OCI-LY7 (cell line): ENCODE measurements around the gene CTNNA2. TPM values are rescaled to one million over a fixed set of nuclear protein-coding genes. Genes with fewer than 3 reads are reported as not detected.

Experiments used
- BruUV-seq: library from RNA; stranded (reverse); fragments of 400-500 nt; replicated peaks from 2 replicates; lab custom pipeline; 2021; lab: Mats Ljungman, UMichigan
- CTCF ChIA-PET: fragments of 300-600 bp; sonication (Branson Sonifier 250); formaldehyde crosslinking; loops from one replicate; lab custom pipeline; 2022; ENCODE audit warnings: antibody characterized with exemption; ENCODE audit not compliant: unreplicated experiment; lab: Charles Lee
- POLR2A ChIA-PET: fragments of 300-600 bp; sonication (Branson Sonifier 250); formaldehyde crosslinking; loops from one replicate; lab custom pipeline; 2022; ENCODE audit warnings: antibody characterized with exemption; lab: Charles Lee
- DNase-seq: peaks from one replicate; pipeline ENCODE4 v3.0.0-alpha.2; 2015; ENCODE audit warnings: low spot score
- H2AFZ ChIP-seq: fragments of 200-600 bp; sonication (generic), shearing (Covaris generic); 2 replicates; pipeline ENCODE4 v1.6.1; 2014; ENCODE audit warnings: mild to moderate bottlenecking, antibody characterized with exemption, low read length, moderate library complexity
- H3K27ac ChIP-seq: fragments of 200-600 bp; sonication (generic); 2 replicates; pipeline ENCODE4 v1.5.1; 2014; ENCODE audit warnings: mixed run types, low read depth, mild to moderate bottlenecking, moderate library complexity, low read length, inconsistent platforms; ENCODE audit not compliant: poor library complexity, severe bottlenecking
- H3K36me3 ChIP-seq: fragments of 200-600 bp; sonication (generic); 2 replicates; pipeline ENCODE4 v1.6.1; 2014; ENCODE audit warnings: mild to moderate bottlenecking, antibody characterized with exemption, low read length, moderate library complexity, mixed read lengths; ENCODE audit not compliant: insufficient read depth
- H3K4me1 ChIP-seq: fragments of 200-600 bp; sonication (generic); 2 replicates; pipeline ENCODE4 v1.5.1; 2014; ENCODE audit warnings: mild to moderate bottlenecking, low read length; ENCODE audit not compliant: insufficient read depth, poor library complexity, severe bottlenecking
- H3K4me2 ChIP-seq: fragments of 200-600 bp; sonication (generic); 2 replicates; pipeline ENCODE4 v1.6.1; 2014; ENCODE audit warnings: mild to moderate bottlenecking, low read length
- H3K4me3 ChIP-seq: fragments of 200-600 bp; sonication (generic); 2 replicates; pipeline ENCODE4 v1.5.1; 2014; ENCODE audit warnings: mild to moderate bottlenecking, low read depth, low read length; ENCODE audit not compliant: poor library complexity, severe bottlenecking
- H3K79me2 ChIP-seq: fragments of 200-600 bp; sonication (generic); 2 replicates; pipeline ENCODE4 v1.6.1; 2016; ENCODE audit warnings: low read depth, mild to moderate bottlenecking, low read length, moderate library complexity, mixed read lengths; ENCODE audit not compliant: insufficient read depth
- H3K9me2 ChIP-seq: fragments of 200-600 bp; sonication (generic); 2 replicates; pipeline ENCODE4 v1.6.1; 2016; ENCODE audit warnings: mild to moderate bottlenecking, low read length, mixed read lengths; ENCODE audit not compliant: insufficient read depth
- H3K9me3 ChIP-seq: fragments of 200-600 bp; sonication (generic); 2 replicates; pipeline ENCODE4 v1.6.1; 2014; ENCODE audit warnings: mild to moderate bottlenecking, mixed run types, low read length, mixed read lengths
- H4K20me1 ChIP-seq: fragments of 200-600 bp; sonication (generic); 2 replicates; pipeline ENCODE4 v1.6.1; 2014; ENCODE audit warnings: mild to moderate bottlenecking, antibody characterized with exemption, low read length, moderate library complexity, mixed read lengths; ENCODE audit not compliant: insufficient read depth
- CTCF ChIP-seq: fragments of 200-600 bp; sonication (generic); conservative IDR thresholded peaks from 2 replicates; pipeline ENCODE4 v1.5.1; 2014; ENCODE audit warnings: mild to moderate bottlenecking, antibody characterized with exemption, low read length, moderate library complexity, mixed read lengths
- EZH2phosphoT487 ChIP-seq: fragments of 200-600 bp; sonication (generic); IDR thresholded peaks from 2 replicates; pipeline ENCODE4 v1.6.1; 2018; ENCODE audit warnings: low read depth, borderline replicate concordance, mild to moderate bottlenecking, mixed run types, antibody characterized with exemption, low read length, moderate library complexity, mixed read lengths
- intact Hi-C: fragments of 100-400 bp; cut with micrococcal nuclease; formaldehyde crosslinking; loops from one replicate; pipeline ENCODE4 v1.10.0; 2022; ENCODE audit not compliant: unreplicated experiment
- total RNA-seq, 2 experiments: library from RNA; depleted of rRNA in 1 of 2; stranded (reverse); fragments of >200 nt in 1 of 2; shearing (Covaris generic) in 1 of 2; gene quantifications; 2 replicates each; pipeline ENCODE4 v1.2.3, GENCODE V29; 2014 to 2022

Gene CTNNA2
- total RNA-seq, 2 experiments from 2014 or later: 0.19 to 2.7 TPM

GRCh38 chr2:80292474-80292873 lies 779.6 kb downstream of the CTNNA2 start:
- no peaks in the 10 kb centered on the region for H3K9me3 ChIP-seq
- H3K4me2 ChIP-seq: no peak overlapping the region
- DNase-seq: no peak
- no peaks in the 10 kb centered on the region for H3K4me1 ChIP-seq
- H4K20me1 ChIP-seq: no peaks in the 10 kb centered on the region
- intact Hi-C loops: no loop called here
- ChIA-PET CTCF (no interaction called here), POLR2A (no interaction called here)
- no TSS peak for BruUV-seq
- no peaks in the 10 kb centered on the region for H3K36me3 ChIP-seq
- H3K79me2 ChIP-seq: no peaks in the 10 kb centered on the region
- H3K27ac ChIP-seq: no peak overlapping the region
- H3K9me2 ChIP-seq: no peaks in the 10 kb centered on the region
- TF ChIP-seq EZH2phosphoT487 (no peak), CTCF (no peak)
- H2AFZ ChIP-seq: no peak overlapping the region
- H3K4me3 ChIP-seq: no peak overlapping the region

- Histone ChIP-seq H3K4me2 (no peak overlapping the region), H3K79me2 (no peaks in the 10 kb centered on the region), H3K9me2 (no peaks in the 10 kb centered on the region), H4K20me1 (no peaks in the 10 kb centered on the region), H3K36me3 (no peaks in the 10 kb centered on the region), H2AFZ (no peak overlapping the region), H3K4me3 (no peak overlapping the region), H3K4me1 (no peaks in the 10 kb centered on the region), H3K27ac (no peak overlapping the region), H3K9me3 (no peaks in the 10 kb centered on the region)
- TF ChIP-seq CTCF: no peak
- TF ChIP-seq EZH2phosphoT487: no peak
- no peak for DNase-seq
- ChIA-PET CTCF (no interaction called here), POLR2A (no interaction called here)
- intact Hi-C loops: no loop called here
- no TSS peak for BruUV-seq
These were observed 780.2 kb downstream of the CTNNA2 start for GRCh38 chr2:80293039-80293438.

- intact Hi-C loops: no loop called here
- ChIA-PET CTCF (no interaction called here), POLR2A (interaction anchor here (0.7 kb wide), 1 partner anchor 176 kb away, joined by 3 read pairs; no protein-coding TSS in a partner anchor)
- Histone ChIP-seq H3K79me2 (no peaks in the 10 kb centered on the region), H3K4me3 (no peak overlapping the region), H4K20me1 (no peaks in the 10 kb centered on the region), H3K27ac (no peak overlapping the region), H3K36me3 (no peaks in the 10 kb centered on the region), H3K9me2 (no peaks in the 10 kb centered on the region), H2AFZ (no peak overlapping the region), H3K4me2 (no peak overlapping the region), H3K9me3 (no peaks in the 10 kb centered on the region), H3K4me1 (no peaks in the 10 kb centered on the region)
- no peak for TF ChIP-seq EZH2phosphoT487
- TF ChIP-seq CTCF: no peak
- BruUV-seq: no TSS peak
- no peak for DNase-seq
These were observed 786.1 kb downstream of the CTNNA2 start for GRCh38 chr2:80298954-80299353.
